Nephron (organoid): Measurements from ENCODE around the gene FAM117B.
A peak's percentile ranks its signal among the peaks of the same experiment; 100 is the strongest.

Source experiments
- H3K27ac Mint-ChIP-seq, 3 experiments: 2 replicates each; pipeline ENCODE4 v1.8.0; 2020; ENCODE audit warnings: mixed read lengths in 3 of 3, mild to moderate bottlenecking in 2 of 3, moderate library complexity in 1 of 3
- H3K27me3 Mint-ChIP-seq: 2 replicates; pipeline ENCODE4 v1.8.0; 2021; ENCODE audit warnings: low read depth, mild to moderate bottlenecking, moderate library complexity, mixed read lengths
- H3K36me3 Mint-ChIP-seq: 2 replicates; pipeline ENCODE4 v1.8.0; 2020; ENCODE audit warnings: low read depth, mixed read lengths
- H3K4me1 Mint-ChIP-seq: 2 replicates; pipeline ENCODE4 v1.8.0; 2020; ENCODE audit warnings: mixed read lengths
- H3K4me3 Mint-ChIP-seq, 3 experiments: 2 replicates each; pipeline ENCODE4 v1.8.0; 2020; ENCODE audit warnings: mild to moderate bottlenecking in 3 of 3, mixed read lengths in 3 of 3, moderate library complexity in 2 of 3
- H3K9me3 Mint-ChIP-seq: 2 replicates; pipeline ENCODE4 v1.8.0; 2020; ENCODE audit warnings: mixed read lengths
- CTCF ChIP-seq, 3 experiments: fragments of 200-600 bp; sonication (generic); IDR thresholded peaks; one replicate each; pipeline ENCODE4 v1.5.0; 2021; ENCODE audit warnings: antibody characterized with exemption in 3 of 3; ENCODE audit not compliant: unreplicated experiment in 3 of 3

The FAM117B gene

GRCh38 chr2:202815548-202816360 is 181.0 kb downstream of the FAM117B start:
- Mint-ChIP-seq H3K9me3 (peaks cover 3% of the 10 kb centered on the region), H3K27ac (peak overlapping the region; percentile 93 to 97 (median 96)), H3K36me3 (peaks cover 27% of the 10 kb centered on the region), H3K4me3 (peak overlapping the region in 2 of 3 experiments; percentile 53 to 59), H3K4me1 (peaks cover 31% of the 10 kb centered on the region), H3K27me3 (no peaks in the 10 kb centered on the region)
- no peak for TF ChIP-seq CTCF (IDR thresholded peaks at IDR 0.05; ENCODE audit: unreplicated experiment in 3 of 3)

- Mint-ChIP-seq H3K27ac (peak overlapping the region in 1 of 3 experiments; percentile 36), H3K4me3 (no peak overlapping the region), H3K27me3 (no peaks in the 10 kb centered on the region), H3K4me1 (peaks cover 31% of the 10 kb centered on the region), H3K9me3 (no peaks in the 10 kb centered on the region), H3K36me3 (peaks cover 16% of the 10 kb centered on the region)
- TF ChIP-seq CTCF (IDR thresholded peaks at IDR 0.05; ENCODE audit: unreplicated experiment in 3 of 3) = no peak
Observed at GRCh38 chr2:202817771-202818170, 183.0 kb downstream of the FAM117B start.

GRCh38 chr2:202818321-202818720 is 183.6 kb downstream of the FAM117B start:
- Mint-ChIP-seq H3K9me3 (no peaks in the 10 kb centered on the region), H3K27me3 (no peaks in the 10 kb centered on the region), H3K27ac (peak overlapping the region in 1 of 3 experiments; percentile 36), H3K36me3 (peaks cover 16% of the 10 kb centered on the region), H3K4me3 (no peak overlapping the region), H3K4me1 (peaks cover 36% of the 10 kb centered on the region)
- no peak for TF ChIP-seq CTCF (IDR thresholded peaks at IDR 0.05; ENCODE audit: unreplicated experiment in 3 of 3)
